Esophagus (tissue), 2 donors: ENCODE results near the gene LSAMP. TPM values are rescaled to one million over a fixed set of nuclear protein-coding genes. Genes with fewer than 3 reads are reported as not detected.

ENCODE experiments used
- H3K27ac ChIP-seq, 2 donors: one replicate each; pipeline ENCODE4 v1.5.1; 2013; ENCODE audit warnings: low read depth in 2 of 2, mild to moderate bottlenecking in 2 of 2, inconsistent platforms in 1 of 2, low read length in 1 of 2, moderate library complexity in 1 of 2
- H3K27me3 ChIP-seq, 2 donors: one replicate each; pipeline ENCODE4 v1.6.1; 2013; ENCODE audit warnings: low read length in 2 of 2, control low read depth in 1 of 2, mild to moderate bottlenecking in 1 of 2; ENCODE audit not compliant: insufficient read depth in 2 of 2, control insufficient read depth in 1 of 2
- H3K36me3 ChIP-seq, 2 donors: one replicate each; pipeline ENCODE4 v1.6.1; 2013; ENCODE audit warnings: low read length in 1 of 2; ENCODE audit not compliant: control insufficient read depth in 2 of 2, insufficient read depth in 2 of 2
- H3K4me1 ChIP-seq, 2 donors: one replicate each; pipeline ENCODE4 v1.6.1; 2013; ENCODE audit warnings: low read length in 1 of 2; ENCODE audit not compliant: control insufficient read depth in 2 of 2, insufficient read depth in 2 of 2
- H3K4me3 ChIP-seq, 2 donors: one replicate each; pipeline ENCODE4 v1.5.1; 2013; ENCODE audit warnings: low read length in 2 of 2, mild to moderate bottlenecking in 2 of 2, low read depth in 1 of 2, moderate library complexity in 1 of 2
- H3K9me3 ChIP-seq, 2 donors: one replicate each; pipeline ENCODE4 v1.6.1; 2013; ENCODE audit warnings: mild to moderate bottlenecking in 2 of 2, low read depth in 1 of 2, low read length in 1 of 2, moderate library complexity in 1 of 2; ENCODE audit not compliant: control insufficient read depth in 2 of 2, insufficient read depth in 1 of 2
- WGBS, 2 donors: extraction: QIAGEN DNeasy Blood & Tissue Kit; methylation state at CpG; one replicate each; pipeline ENCODE4 v1.1.7; 2013; 5-methylcytosine and 5-hydroxymethylcytosine counted together
- polyA plus RNA-seq, 2 donors: library from polyadenylated mRNA; stranded (reverse); fragments of 200-250 nt; gene quantifications; one replicate each; pipeline ENCODE4 v1.2.3, GENCODE V29; 2013
- donor health status: healthy with polysubstance abuse.
- donor health status: Bipolar disorder and iron deficiency.

Gene LSAMP
- polyA plus RNA-seq, 2 donors, result 0.10 to 0.16 TPM

DNA sequence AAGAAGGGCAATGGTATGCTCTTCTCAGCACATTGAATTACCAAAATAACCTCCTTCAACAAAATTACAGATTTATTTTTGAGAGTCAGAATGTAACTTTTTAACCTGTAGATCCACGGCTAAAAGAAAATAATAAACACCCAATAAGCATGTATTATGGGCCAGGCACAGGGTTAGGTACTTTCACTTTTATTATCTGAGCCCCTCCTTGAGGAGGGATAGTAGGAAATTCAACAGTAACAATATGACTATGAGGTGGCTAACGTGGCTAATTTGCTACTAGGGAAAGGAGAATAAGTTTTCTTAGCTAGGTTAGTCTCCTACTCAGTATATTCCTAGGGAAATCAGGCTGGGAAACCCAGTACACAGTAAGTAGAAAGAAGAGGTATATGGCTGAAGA lies 515.1 kb downstream of the LSAMP start:
- H3K27ac ChIP-seq, result no peak overlapping the region
- no peaks in the 10 kb centered on the region for H3K9me3 ChIP-seq
- no peak overlapping the region for H3K4me3 ChIP-seq
- no peaks in the 10 kb centered on the region for H3K27me3 ChIP-seq
- H3K4me1 ChIP-seq, result no peaks in the 10 kb centered on the region
- WGBS, 2 donors, result 73 to 82% methylated on average over 2 of the region's 2 CpGs
- no peaks in the 10 kb centered on the region for H3K36me3 ChIP-seq

DNA sequence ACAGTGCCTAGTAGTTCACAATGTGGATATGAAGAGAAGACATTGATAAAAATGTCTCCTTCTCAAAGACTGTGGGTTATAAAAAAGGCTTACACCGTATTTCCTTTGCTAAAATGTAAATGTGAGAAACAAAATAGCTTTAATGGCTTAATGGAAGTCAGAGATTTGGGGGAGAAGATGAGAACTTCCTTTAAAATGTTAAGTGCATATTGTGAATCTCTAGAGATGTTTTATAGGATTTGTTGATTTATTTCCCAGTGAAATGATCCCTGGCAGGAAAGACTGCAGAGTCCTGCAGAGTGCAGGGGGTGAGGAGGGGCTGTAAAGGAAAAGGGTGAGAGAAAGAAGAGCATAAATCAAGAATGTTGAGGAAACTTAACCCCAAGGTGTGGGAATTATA lies 516.9 kb downstream of the LSAMP start:
- no peak overlapping the region for H3K27ac ChIP-seq
- H3K27me3 ChIP-seq, result no peaks in the 10 kb centered on the region
- H3K4me1 ChIP-seq, result no peaks in the 10 kb centered on the region
- no peaks in the 10 kb centered on the region for H3K36me3 ChIP-seq
- no peak overlapping the region for H3K4me3 ChIP-seq
- no peaks in the 10 kb centered on the region for H3K9me3 ChIP-seq
- 71 to 77% methylated on average over 1 of the region's 1 CpG for WGBS, 2 donors

DNA sequence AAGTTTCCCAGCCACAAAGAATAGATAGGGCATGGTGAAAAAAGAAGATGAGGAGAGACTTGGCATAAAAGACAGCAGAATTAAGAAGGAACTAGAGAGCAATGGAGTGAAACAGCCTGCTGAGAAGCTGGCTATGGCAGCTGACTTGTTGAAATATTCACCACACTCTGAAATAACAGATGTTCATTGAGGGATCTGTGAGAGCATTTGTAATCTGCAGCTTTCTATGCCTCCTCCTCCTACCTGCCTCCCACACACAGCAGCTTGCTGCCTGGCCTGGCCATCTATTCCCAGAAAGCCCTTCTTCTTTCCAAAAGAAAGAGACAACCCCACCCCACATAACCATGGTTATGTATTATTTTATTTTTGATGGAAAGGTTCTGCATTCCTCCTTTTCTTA lies 518.1 kb downstream of the LSAMP start:
- Histone ChIP-seq H3K4me3 (no peak overlapping the region), H3K36me3 (no peaks in the 10 kb centered on the region), H3K27me3 (no peaks in the 10 kb centered on the region)

DNA sequence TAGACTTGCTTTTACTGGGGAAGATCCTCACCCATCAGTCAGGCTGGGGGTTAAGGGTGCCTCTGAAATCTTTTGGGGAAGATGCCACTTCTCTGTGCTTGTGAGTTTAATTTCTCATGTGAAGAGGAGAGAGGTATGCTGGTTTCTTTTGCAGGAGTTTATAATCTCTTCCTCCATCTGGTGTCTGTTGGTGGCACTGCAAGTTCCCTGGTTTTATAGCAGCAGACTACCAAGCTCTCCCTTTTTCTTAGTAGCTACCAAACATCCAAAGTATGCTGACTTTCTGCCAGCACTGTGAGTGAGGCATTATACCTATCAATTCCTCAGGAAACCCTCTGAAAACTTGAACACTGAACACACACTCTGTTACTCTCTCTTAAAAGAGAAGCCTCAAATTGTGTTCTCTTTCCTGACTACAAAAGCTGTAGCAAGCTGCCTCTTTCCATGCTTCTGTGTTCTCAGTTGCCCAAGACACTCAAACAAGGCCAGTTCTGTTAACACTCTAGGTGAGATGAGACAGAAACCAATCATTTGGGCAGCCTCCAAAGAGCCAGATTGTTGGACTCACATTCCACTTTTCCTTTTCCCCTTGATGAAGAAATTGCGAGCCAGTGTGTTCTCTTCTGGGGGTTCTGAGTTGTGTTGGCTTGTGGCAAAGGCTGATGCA lies 522.5 kb downstream of the LSAMP start:
- 92 to 96% methylated on average over 1 of the region's 1 CpG for WGBS, 2 donors
- H3K4me3 ChIP-seq, result no peak overlapping the region
- no peak overlapping the region for H3K27ac ChIP-seq
- no peaks in the 10 kb centered on the region for H3K36me3 ChIP-seq
- no peaks in the 10 kb centered on the region for H3K27me3 ChIP-seq
- no peaks in the 10 kb centered on the region for H3K4me1 ChIP-seq
- H3K9me3 ChIP-seq, result no peaks in the 10 kb centered on the region

More for the DNA sequence above, 518.1 kb downstream of the LSAMP start:
- Histone ChIP-seq H3K9me3 (no peaks in the 10 kb centered on the region), H3K4me1 (no peaks in the 10 kb centered on the region), H3K27ac (no peak overlapping the region)

DNA sequence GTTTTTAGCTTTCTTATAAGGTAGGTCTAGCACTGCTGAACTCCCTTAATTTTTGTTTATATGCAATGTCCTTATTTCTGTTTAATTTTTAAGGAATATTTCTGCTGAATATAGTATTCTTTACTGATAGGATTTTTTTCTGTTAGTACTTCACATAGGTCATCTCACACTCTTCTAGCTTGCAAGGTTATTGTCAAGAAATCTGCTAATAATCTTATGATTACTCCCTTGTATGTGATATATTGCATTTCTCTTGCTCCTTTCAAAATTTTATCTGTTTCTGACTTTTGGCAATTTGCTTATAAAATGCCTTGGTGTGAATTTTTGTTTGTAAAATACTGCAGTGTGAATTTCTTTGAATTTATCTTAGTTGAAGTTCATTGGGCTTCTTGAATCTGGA lies 523.6 kb downstream of the LSAMP start:
- Histone ChIP-seq H3K9me3 (no peaks in the 10 kb centered on the region), H3K27ac (no peak overlapping the region), H3K36me3 (no peaks in the 10 kb centered on the region), H3K4me3 (no peak overlapping the region), H3K27me3 (no peaks in the 10 kb centered on the region), H3K4me1 (no peaks in the 10 kb centered on the region)

DNA sequence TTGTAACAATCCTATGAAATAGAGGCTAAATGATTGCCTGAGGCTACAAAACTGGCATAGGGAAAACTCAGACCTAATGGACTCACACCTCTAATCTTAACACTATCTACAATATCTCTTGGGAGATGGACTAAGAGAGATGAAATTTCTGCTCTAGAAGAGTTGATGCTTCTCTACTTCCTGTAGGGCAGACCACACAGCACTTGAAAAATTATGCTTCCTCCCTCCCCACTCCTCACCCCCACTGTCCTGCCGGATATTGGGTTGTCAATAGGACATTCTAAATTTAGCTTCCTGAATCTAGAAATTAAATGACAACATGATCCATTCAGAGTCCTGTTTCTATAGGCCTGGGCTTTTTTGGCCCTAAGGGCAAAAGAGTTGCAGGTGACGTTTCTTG lies 526.4 kb downstream of the LSAMP start:
- 51% methylated on average over 2 of the region's 2 CpGs for WGBS, 2 donors
- no peaks in the 10 kb centered on the region for H3K9me3 ChIP-seq
- H3K4me3 ChIP-seq, result no peak overlapping the region
- no peaks in the 10 kb centered on the region for H3K36me3 ChIP-seq
- H3K27ac ChIP-seq, result no peak overlapping the region
- H3K4me1 ChIP-seq, result no peaks in the 10 kb centered on the region
- H3K27me3 ChIP-seq, result no peaks in the 10 kb centered on the region

DNA sequence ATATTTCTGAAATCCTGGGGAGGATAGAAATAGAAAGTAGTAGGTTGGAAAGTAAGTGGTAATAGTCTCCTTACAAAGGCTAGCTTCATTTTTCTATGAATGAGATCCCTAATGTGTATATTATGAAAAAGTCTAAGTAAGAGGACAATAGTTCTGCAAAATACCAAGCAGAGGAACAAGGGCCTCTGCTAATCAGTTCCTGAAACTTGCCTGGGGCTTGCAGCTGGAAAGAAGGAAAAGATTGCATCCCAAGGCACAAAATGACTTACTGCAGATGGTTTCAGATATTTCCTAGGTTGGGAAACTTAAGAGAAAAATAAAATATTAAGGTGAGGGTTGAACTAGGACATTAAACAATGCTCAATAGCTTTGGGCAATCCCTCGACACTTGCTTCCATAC lies 528.4 kb downstream of the LSAMP start:
- Histone ChIP-seq H3K4me3 (no peak overlapping the region), H3K27me3 (no peaks in the 10 kb centered on the region), H3K27ac (no peak overlapping the region), H3K9me3 (no peaks in the 10 kb centered on the region), H3K4me1 (no peaks in the 10 kb centered on the region), H3K36me3 (no peaks in the 10 kb centered on the region)
- WGBS, 2 donors, result 74 to 98% methylated on average over 1 of the region's 1 CpG

DNA sequence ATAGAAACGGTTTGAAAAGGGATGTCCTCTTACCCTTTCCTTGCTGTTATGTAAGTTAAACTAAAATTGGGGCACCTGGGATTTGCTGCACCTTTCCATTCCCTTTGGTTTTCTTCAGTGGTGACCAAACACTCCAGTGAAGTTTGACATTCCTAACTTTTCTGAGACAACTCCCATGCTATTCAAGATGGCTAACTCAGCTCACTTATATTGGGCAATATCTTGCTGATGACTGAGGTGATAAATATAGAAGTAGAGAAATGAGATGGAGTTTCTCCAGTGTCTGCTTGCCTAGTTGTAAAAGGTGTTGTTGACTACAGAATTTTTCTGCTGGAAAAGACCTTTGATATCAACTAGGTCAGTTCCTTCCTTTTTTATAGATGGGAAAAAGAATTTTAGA lies 530.2 kb downstream of the LSAMP start:
- no peaks in the 10 kb centered on the region for H3K27me3 ChIP-seq
- no peak overlapping the region for H3K27ac ChIP-seq
- no peaks in the 10 kb centered on the region for H3K36me3 ChIP-seq
- H3K9me3 ChIP-seq, result no peaks in the 10 kb centered on the region
- H3K4me3 ChIP-seq, result no peak overlapping the region
- 88 to 92% methylated on average over 1 of the region's 1 CpG for WGBS, 2 donors
- no peaks in the 10 kb centered on the region for H3K4me1 ChIP-seq

DNA sequence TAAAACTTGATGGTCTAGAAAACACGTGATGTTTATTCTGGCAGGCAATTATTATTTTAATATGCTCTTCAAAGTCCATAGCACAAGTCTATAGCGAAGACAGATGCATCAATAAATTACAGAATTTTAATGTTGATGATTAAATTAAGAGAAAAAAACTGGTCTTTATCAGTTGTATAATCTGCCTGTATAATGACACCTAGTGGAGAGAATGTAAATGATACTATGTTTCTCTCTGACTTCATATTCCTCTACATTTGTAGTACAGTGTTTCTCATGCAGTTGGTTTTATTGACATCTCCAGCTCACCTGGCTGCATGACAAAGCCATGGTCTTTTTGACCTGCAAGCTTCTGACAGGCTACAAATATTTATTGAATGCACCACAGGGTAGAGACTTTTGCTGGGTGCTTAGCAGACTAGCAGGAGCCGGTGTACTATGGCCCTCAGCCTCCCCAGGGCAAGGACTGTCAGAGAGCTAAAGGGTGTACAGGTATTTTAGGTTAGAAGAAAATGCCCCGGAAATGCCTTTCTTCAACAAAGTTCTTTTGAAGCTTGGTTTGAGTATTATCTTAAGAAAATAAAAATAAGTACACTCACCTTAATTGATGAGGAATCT lies 532.1 kb downstream of the LSAMP start:
- 74 to 77% methylated on average over 4 of the region's 4 CpGs for WGBS, 2 donors
- Histone ChIP-seq H3K27ac (no peak overlapping the region), H3K27me3 (no peaks in the 10 kb centered on the region), H3K36me3 (no peaks in the 10 kb centered on the region), H3K4me1 (no peaks in the 10 kb centered on the region), H3K4me3 (no peak overlapping the region), H3K9me3 (no peaks in the 10 kb centered on the region)

DNA sequence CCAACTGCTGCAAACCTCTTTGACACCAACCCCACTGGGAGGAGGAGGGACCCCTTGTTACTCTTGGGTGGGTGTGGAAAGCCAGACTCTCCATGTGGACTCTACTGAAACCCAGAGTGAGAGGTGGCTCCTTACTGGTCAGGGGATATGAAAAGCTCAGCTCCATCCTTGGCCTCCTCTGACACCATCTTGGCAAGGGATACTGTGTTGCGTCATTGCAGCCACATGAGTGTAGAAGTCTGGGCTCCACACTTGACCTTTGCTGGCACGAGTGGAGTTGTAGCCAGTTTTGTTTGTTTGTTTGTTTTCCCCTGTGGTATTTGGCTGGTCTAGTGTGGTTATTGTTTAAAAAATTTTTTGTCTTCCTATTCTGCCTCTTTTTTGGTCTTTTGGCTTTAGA lies 532.9 kb downstream of the LSAMP start:
- 60 to 69% methylated on average over 2 of the region's 2 CpGs for WGBS, 2 donors
- no peaks in the 10 kb centered on the region for H3K4me1 ChIP-seq

More for the DNA sequence above, 532.9 kb downstream of the LSAMP start:
- Histone ChIP-seq H3K27me3 (no peaks in the 10 kb centered on the region), H3K36me3 (no peaks in the 10 kb centered on the region), H3K27ac (no peak overlapping the region), H3K9me3 (no peaks in the 10 kb centered on the region), H3K4me3 (no peak overlapping the region)
